Erythroblast (primary cell): ENCODE data around the gene TRABD2B.

Source experiments
- GATA1 ChIP-seq: IDR thresholded peaks from 2 replicates; pipeline ENCODE4 v1.6.1; 2011; ENCODE audit warnings: low read depth, mild to moderate bottlenecking, control low read depth, low read length, moderate library complexity
- POLR2A ChIP-seq: IDR thresholded peaks from 2 replicates; pipeline ENCODE4 v1.6.1; 2011; ENCODE audit warnings: mild to moderate bottlenecking, low read length

GRCh38 chr1:47751193-47751592, 246.0 kb downstream of the TRABD2B start:
- TF ChIP-seq POLR2A (no peak), GATA1 (no peak)
